Colonic mucosa (tissue), 4 donors: ENCODE results near the gene MTREX. TPM values are rescaled to one million over a fixed set of nuclear protein-coding genes. Genes with fewer than 3 reads are reported as not detected.

Experiments
- DNase-seq: peaks from one replicate; pipeline ENCODE4 v3.0.0-alpha.2; 2020
- H3K27ac ChIP-seq: fragments of 200-600 bp; one replicate; pipeline ENCODE4 v1.8.0; 2021
- H3K27me3 ChIP-seq: fragments of 200-600 bp; one replicate; pipeline ENCODE4 v1.8.0; 2021
- H3K36me3 ChIP-seq: fragments of 200-600 bp; one replicate; pipeline ENCODE4 v1.8.0; 2021
- H3K4me1 ChIP-seq: fragments of 200-600 bp; one replicate; pipeline ENCODE4 v1.8.0; 2021; ENCODE audit warnings: mild to moderate bottlenecking
- H3K4me3 ChIP-seq: fragments of 200-600 bp; one replicate; pipeline ENCODE4 v1.8.0; 2021
- H3K9ac ChIP-seq, 2 donors: one replicate each; pipeline ENCODE4 v1.7.0; 2013; ENCODE audit warnings: control low read depth in 2 of 2, low read depth in 2 of 2, low read length in 2 of 2
- H3K9me3 ChIP-seq: fragments of 200-600 bp; one replicate; pipeline ENCODE4 v1.8.0; 2021
- CTCF ChIP-seq: fragments of 200-600 bp; IDR thresholded peaks from one replicate; pipeline ENCODE4 v1.8.0; 2022; ENCODE audit warnings: antibody characterized with exemption, mild to moderate bottlenecking
- intact Hi-C: fragments of 100-400 bp; cut with DNase I; formaldehyde crosslinking; loops from one replicate; pipeline ENCODE4 v1.14.1; 2022
- total RNA-seq, 2 donors: library from RNA; stranded (reverse); fragmentation: NEBNext Ultra II Directional in 1 of 2; extraction: Animal tissue kit (Norgen Biotek cat#: 25700) in 1 of 2; gene quantifications; one replicate each; pipeline ENCODE4 v1.2.1, GENCODE V29; 2021
- donor health status: healthy.
- donor health status: DM: no; HTN: no; CAD: no.
- donor health status: DM: no; HTN: no; CAD: no.

The MTREX gene
- total RNA-seq, 2 donors from 2014 or later = 53.7 to 69.0 TPM

- intact Hi-C loops = no loop called here
- Histone ChIP-seq H3K27ac (no peak overlapping the region), H3K9ac (no peak overlapping the region), H3K4me1 (no peaks in the 10 kb centered on the region), H3K9me3 (no peaks in the 10 kb centered on the region), H3K4me3 (no peak overlapping the region), H3K36me3 (no peaks in the 10 kb centered on the region), H3K27me3 (no peaks in the 10 kb centered on the region)
- no peak for TF ChIP-seq CTCF
- DNase-seq = no peak
Measured at GRCh38 chr5:55383254-55383653, 75.5 kb downstream of the MTREX start.

- Histone ChIP-seq H3K4me1 (no peaks in the 10 kb centered on the region), H3K9ac (no peak overlapping the region), H3K9me3 (no peaks in the 10 kb centered on the region), H3K4me3 (no peak overlapping the region), H3K27ac (no peak overlapping the region), H3K36me3 (no peaks in the 10 kb centered on the region), H3K27me3 (no peaks in the 10 kb centered on the region)
- intact Hi-C loops = no loop called here
- TF ChIP-seq CTCF = no peak
- DNase-seq = no peak
Measured at GRCh38 chr5:55384072-55384471, 76.3 kb downstream of the MTREX start.

DNA sequence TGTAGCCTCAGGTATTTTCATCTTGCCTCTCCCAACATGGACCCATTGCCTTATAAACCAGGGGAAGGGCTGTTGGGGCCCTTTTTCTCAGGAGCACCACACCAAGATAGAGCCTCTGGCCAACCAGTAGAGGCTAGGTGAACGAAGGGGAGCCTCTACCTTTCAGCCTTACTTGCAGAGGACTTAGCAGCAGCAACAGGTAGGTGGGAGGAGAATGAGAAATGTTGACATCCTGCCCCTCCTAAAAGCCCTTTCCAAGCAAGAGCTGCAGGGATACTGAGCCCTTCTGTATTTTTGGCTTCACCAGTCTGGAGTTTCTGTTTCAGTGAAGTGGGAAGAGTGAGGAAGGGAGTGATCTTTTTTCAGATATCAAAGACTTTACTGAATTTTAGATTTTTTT lies 77.4 kb downstream of the MTREX start:
- no peaks in the 10 kb centered on the region for H3K36me3 ChIP-seq
- intact Hi-C loops = no loop called here

GRCh38 chr5:55385846-55386245 lies 78.1 kb downstream of the MTREX start:
- H3K27me3 ChIP-seq = no peaks in the 10 kb centered on the region
- H3K4me3 ChIP-seq = no peak overlapping the region
- no peak overlapping the region for H3K27ac ChIP-seq
- no peak for DNase-seq
- no peaks in the 10 kb centered on the region for H3K4me1 ChIP-seq
- no peaks in the 10 kb centered on the region for H3K36me3 ChIP-seq
- no peak overlapping the region for H3K9ac ChIP-seq
- no peak for TF ChIP-seq CTCF
- H3K9me3 ChIP-seq = no peaks in the 10 kb centered on the region
- intact Hi-C loops = no loop called here

More for the DNA sequence above, 77.4 kb downstream of the MTREX start:
- H3K4me1 ChIP-seq = no peaks in the 10 kb centered on the region
- no peak for TF ChIP-seq CTCF
- H3K9ac ChIP-seq = no peak overlapping the region
- H3K4me3 ChIP-seq = no peak overlapping the region
- H3K27ac ChIP-seq = no peak overlapping the region
- no peaks in the 10 kb centered on the region for H3K27me3 ChIP-seq
- DNase-seq = no peak
- no peaks in the 10 kb centered on the region for H3K9me3 ChIP-seq

DNA sequence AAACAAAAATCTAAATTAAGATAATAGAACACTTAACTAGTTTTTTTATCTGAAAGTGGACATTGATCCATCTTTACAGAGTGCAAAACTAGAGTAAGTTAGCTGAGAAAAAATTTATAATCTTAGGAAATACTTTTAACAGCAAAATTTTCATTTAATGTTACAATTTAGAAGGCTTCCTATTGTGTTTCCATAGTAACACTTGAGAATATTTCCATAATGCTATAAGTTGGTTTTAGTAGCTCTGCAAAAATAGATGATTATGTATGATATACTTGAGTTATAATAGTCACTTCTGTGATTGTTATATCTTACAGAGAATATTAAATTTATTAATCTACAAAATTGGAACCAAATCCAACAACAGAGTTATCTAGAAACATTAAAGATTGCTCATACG lies 78.6 kb downstream of the MTREX start:
- H3K36me3 ChIP-seq = no peaks in the 10 kb centered on the region
- H3K9ac ChIP-seq = no peak overlapping the region
- H3K27ac ChIP-seq = no peak overlapping the region
- H3K27me3 ChIP-seq = no peaks in the 10 kb centered on the region
- intact Hi-C loops = no loop called here
- DNase-seq = no peak
- no peak for TF ChIP-seq CTCF
- H3K4me1 ChIP-seq = no peaks in the 10 kb centered on the region
- no peaks in the 10 kb centered on the region for H3K9me3 ChIP-seq
- no peak overlapping the region for H3K4me3 ChIP-seq

DNA sequence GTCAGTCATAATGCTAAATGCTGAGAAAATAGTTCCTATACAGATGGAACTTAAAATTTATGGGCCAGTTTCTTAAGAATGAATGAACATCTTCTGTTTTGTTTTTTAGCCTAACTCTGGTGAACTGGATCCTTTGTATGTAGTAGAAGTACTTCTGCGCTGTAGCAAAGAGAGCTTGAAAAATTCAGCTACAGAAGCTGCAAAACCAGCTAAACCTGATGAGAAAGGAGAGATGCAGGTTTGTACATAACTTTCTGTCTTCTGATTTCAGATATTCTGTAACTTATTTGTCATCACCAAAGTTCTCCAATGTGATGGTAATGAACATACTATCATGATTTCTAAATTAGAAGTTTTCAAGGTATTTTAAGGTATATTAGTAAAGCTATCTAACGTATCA lies 80.1 kb downstream of the MTREX start:
- no peaks in the 10 kb centered on the region for H3K9me3 ChIP-seq
- no peaks in the 10 kb centered on the region for H3K4me1 ChIP-seq
- TF ChIP-seq CTCF = no peak
- no peak overlapping the region for H3K27ac ChIP-seq
- H3K4me3 ChIP-seq = no peak overlapping the region
- DNase-seq = no peak
- H3K9ac ChIP-seq = no peak overlapping the region
- H3K36me3 ChIP-seq = no peaks in the 10 kb centered on the region
- intact Hi-C loops = no loop called here
- H3K27me3 ChIP-seq = no peaks in the 10 kb centered on the region
